Measurements from ENCODE around the gene RAP1A.

DNA sequence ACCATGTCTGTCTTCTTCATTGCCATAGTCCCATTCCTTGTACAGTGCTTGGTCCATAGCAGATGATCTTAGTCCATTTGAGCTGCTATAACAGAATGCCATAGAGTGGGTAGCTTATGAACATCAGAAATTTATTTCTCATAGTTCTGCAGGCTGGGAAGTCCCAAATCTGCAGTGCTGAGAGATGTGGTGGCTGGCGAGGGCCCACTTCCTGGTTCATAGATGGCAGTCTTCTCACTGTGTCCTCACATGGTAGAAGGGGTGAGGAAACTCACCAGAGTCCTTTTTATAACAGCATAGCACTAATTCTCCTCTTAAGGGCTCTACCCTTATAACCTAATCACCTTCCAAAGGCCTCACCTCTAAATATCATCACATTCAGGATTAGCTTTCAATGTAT lies 23.1 kb upstream of the RAP1A start:
- TF ChIP-seq, protein P1, sequence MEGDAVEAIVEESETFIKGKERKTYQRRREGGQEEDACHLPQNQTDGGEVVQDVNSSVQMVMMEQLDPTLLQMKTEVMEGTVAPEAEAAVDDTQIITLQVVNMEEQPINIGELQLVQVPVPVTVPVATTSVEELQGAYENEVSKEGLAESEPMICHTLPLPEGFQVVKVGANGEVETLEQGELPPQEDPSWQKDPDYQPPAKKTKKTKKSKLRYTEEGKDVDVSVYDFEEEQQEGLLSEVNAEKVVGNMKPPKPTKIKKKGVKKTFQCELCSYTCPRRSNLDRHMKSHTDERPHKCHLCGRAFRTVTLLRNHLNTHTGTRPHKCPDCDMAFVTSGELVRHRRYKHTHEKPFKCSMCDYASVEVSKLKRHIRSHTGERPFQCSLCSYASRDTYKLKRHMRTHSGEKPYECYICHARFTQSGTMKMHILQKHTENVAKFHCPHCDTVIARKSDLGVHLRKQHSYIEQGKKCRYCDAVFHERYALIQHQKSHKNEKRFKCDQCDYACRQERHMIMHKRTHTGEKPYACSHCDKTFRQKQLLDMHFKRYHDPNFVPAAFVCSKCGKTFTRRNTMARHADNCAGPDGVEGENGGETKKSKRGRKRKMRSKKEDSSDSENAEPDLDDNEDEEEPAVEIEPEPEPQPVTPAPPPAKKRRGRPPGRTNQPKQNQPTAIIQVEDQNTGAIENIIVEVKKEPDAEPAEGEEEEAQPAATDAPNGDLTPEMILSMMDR (IDR thresholded peaks at IDR 0.05; ENCODE audit: borderline replicate concordance, extremely low read depth, low read length, poor library complexity, severe bottlenecking) = no peak
- TF ChIP-seq EZH2 (IDR thresholded peaks at IDR 0.05; ENCODE audit: borderline replicate concordance, low read depth, low read length, severe bottlenecking) = no peak

Measured in DND-41 (cell line).